MM.1S (cell line): ENCODE data around the gene IL3.

Experiments
- DNase-seq: peaks from one replicate; pipeline ENCODE4 v3.0.0-alpha.2; 2015
- H2AFZ ChIP-seq: fragments of 300-600 bp; sonication (generic); 2 replicates; pipeline ENCODE4 v1.6.0; 2016; ENCODE audit warnings: antibody characterized with exemption, low read length
- H3F3A ChIP-seq: fragments of 300-600 bp; sonication (generic); 2 replicates; pipeline ENCODE4 v1.6.1; 2016; ENCODE audit warnings: mild to moderate bottlenecking, antibody characterized with exemption, low read length, moderate library complexity, mixed read lengths; ENCODE audit not compliant: insufficient read depth
- H3K27ac ChIP-seq: fragments of 300-600 bp; sonication (generic); 2 replicates; pipeline ENCODE4 v1.5.1; 2016; ENCODE audit warnings: mild to moderate bottlenecking, low read length
- H3K27me3 ChIP-seq: fragments of 300-600 bp; sonication (generic); replicated peaks from 2 replicates; pipeline ENCODE4 v1.6.0; 2016; ENCODE audit warnings: low read length; ENCODE audit not compliant: insufficient read depth
- H3K36me3 ChIP-seq: fragments of 300-600 bp; sonication (generic); replicated peaks from 2 replicates; pipeline ENCODE4 v1.6.1; 2016; ENCODE audit warnings: mild to moderate bottlenecking, low read length, mixed read lengths; ENCODE audit not compliant: insufficient read depth
- H3K4me1 ChIP-seq: fragments of 300-600 bp; sonication (generic); 2 replicates; pipeline ENCODE4 v1.6.1; 2016; ENCODE audit warnings: low read length, mixed read lengths
- H3K4me2 ChIP-seq: fragments of 300-600 bp; sonication (generic); 2 replicates; pipeline ENCODE4 v1.6.0; 2016; ENCODE audit warnings: low read depth, low read length
- H3K4me3 ChIP-seq: fragments of 300-600 bp; sonication (generic); 2 replicates; pipeline ENCODE4 v1.5.1; 2016; ENCODE audit warnings: low read length, mixed read lengths
- H3K79me2 ChIP-seq: fragments of 300-600 bp; sonication (generic); 2 replicates; pipeline ENCODE4 v1.6.1; 2016; ENCODE audit warnings: mixed run types, low read length, mixed read lengths
- H3K9ac ChIP-seq: fragments of 300-600 bp; sonication (generic); 2 replicates; pipeline ENCODE4 v1.6.1; 2016; ENCODE audit warnings: low read length, mixed read lengths
- H3K9me2 ChIP-seq: fragments of 300-600 bp; sonication (generic); replicated peaks from 2 replicates; pipeline ENCODE4 v1.6.1; 2016; ENCODE audit warnings: mild to moderate bottlenecking, low read length, mixed read lengths; ENCODE audit not compliant: insufficient read depth
- H3K9me3 ChIP-seq: fragments of 300-600 bp; sonication (generic); replicated peaks from 2 replicates; pipeline ENCODE4 v1.6.1; 2016; ENCODE audit warnings: mild to moderate bottlenecking, low read length, mixed read lengths; ENCODE audit not compliant: insufficient read depth
- H4K20me1 ChIP-seq: fragments of 300-600 bp; sonication (generic); 2 replicates; pipeline ENCODE4 v1.6.1; 2016; ENCODE audit warnings: mild to moderate bottlenecking, low read length, moderate library complexity, mixed read lengths; ENCODE audit not compliant: insufficient read depth
- CTCF ChIP-seq: fragments of 300-600 bp; sonication (generic); IDR thresholded peaks from 2 replicates; pipeline ENCODE4 v1.5.1; 2016; ENCODE audit warnings: antibody characterized with exemption, low read length, mixed read lengths
- EZH2 ChIP-seq: fragments of 300-600 bp; sonication (generic); optimal IDR thresholded peaks from 2 replicates; pipeline ENCODE3; 2017; ENCODE audit warnings: low read depth, mild to moderate bottlenecking, antibody characterized with exemption, low read length, mixed read lengths
- EZH2phosphoT487 ChIP-seq: fragments of 300-600 bp; sonication (generic); IDR thresholded peaks from 2 replicates; pipeline ENCODE4 v1.6.1; 2018; ENCODE audit warnings: antibody characterized with exemption, low read length

The IL3 gene

DNA sequence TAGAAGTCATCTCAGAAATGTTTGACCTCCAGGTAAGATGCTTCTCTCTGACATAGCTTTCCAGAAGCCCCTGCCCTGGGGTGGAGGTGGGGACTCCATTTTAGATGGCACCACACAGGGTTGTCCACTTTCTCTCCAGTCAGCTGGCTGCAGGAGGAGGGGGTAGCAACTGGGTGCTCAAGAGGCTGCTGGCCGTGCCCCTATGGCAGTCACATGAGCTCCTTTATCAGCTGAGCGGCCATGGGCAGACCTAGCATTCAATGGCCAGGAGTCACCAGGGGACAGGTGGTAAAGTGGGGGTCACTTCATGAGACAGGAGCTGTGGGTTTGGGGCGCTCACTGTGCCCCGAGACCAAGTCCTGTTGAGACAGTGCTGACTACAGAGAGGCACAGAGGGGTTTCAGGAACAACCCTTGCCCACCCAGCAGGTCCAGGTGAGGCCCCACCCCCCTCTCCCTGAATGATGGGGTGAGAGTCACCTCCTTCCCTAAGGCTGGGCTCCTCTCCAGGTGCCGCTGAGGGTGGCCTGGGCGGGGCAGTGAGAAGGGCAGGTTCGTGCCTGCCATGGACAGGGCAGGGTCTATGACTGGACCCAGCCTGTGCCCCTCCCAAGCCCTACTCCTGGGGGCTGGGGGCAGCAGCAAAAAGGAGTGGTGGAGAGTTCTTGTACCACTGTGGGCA is 13.8 kb downstream of the IL3 start:
- Histone ChIP-seq H3K4me2 (no peak overlapping the region), H3F3A (no peaks in the 10 kb centered on the region; the same call in 1 of the 2 replicates), H3K9me2 (no peaks in the 10 kb centered on the region), H3K27ac (no peak overlapping the region), H3K9ac (no peak overlapping the region), H3K9me3 (no peaks in the 10 kb centered on the region), H3K36me3 (no peaks in the 10 kb centered on the region), H3K4me1 (peaks cover 22% of the 10 kb centered on the region), H4K20me1 (no peaks in the 10 kb centered on the region), H3K79me2 (no peaks in the 10 kb centered on the region), H2AFZ (no peak overlapping the region), H3K4me3 (no peak overlapping the region), H3K27me3 (no peaks in the 10 kb centered on the region)
- TF ChIP-seq CTCF, result no peak
- TF ChIP-seq EZH2phosphoT487, result no peak
- TF ChIP-seq EZH2, result no peak
- DNase-seq, result no peak

- H3F3A ChIP-seq, result no peaks in the 10 kb centered on the region; the same call in 1 of the 2 replicates
- no peak overlapping the region for H3K4me2 ChIP-seq
- H3K9me2 ChIP-seq, result no peaks in the 10 kb centered on the region
- no peaks in the 10 kb centered on the region for H3K9me3 ChIP-seq
- no peaks in the 10 kb centered on the region for H3K79me2 ChIP-seq
- H3K9ac ChIP-seq, result no peak overlapping the region
- H4K20me1 ChIP-seq, result no peaks in the 10 kb centered on the region
- peak; percentile 24 for DNase-seq
- no peak overlapping the region for H3K4me3 ChIP-seq
- no peaks in the 10 kb centered on the region for H3K36me3 ChIP-seq
- peaks cover 22% of the 10 kb centered on the region for H3K4me1 ChIP-seq
- 0 out of 2 replicates have a peak overlapping the region, but pooled peaks have one; percentile 19 for H2AFZ ChIP-seq
- no peak overlapping the region for H3K27ac ChIP-seq
- TF ChIP-seq CTCF (no peak), EZH2phosphoT487 (no peak), EZH2 (no peak)
- H3K27me3 ChIP-seq, result no peaks in the 10 kb centered on the region
Measured at GRCh38 chr5:132074772-132075718, 14.6 kb downstream of the IL3 start.

DNA sequence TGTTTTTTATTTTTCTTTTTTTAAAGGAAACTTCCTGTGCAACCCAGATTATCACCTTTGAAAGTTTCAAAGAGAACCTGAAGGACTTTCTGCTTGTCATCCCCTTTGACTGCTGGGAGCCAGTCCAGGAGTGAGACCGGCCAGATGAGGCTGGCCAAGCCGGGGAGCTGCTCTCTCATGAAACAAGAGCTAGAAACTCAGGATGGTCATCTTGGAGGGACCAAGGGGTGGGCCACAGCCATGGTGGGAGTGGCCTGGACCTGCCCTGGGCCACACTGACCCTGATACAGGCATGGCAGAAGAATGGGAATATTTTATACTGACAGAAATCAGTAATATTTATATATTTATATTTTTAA is 15.2 kb downstream of the IL3 start:
- Histone ChIP-seq H3K27ac (no peak overlapping the region), H3K9me3 (no peaks in the 10 kb centered on the region), H3K4me3 (no peak overlapping the region), H2AFZ (no peak overlapping the region), H3K4me2 (no peak overlapping the region), H3F3A (no peaks in the 10 kb centered on the region; the same call in 1 of the 2 replicates), H3K9me2 (no peaks in the 10 kb centered on the region), H3K9ac (no peak overlapping the region), H4K20me1 (no peaks in the 10 kb centered on the region), H3K27me3 (no peaks in the 10 kb centered on the region), H3K4me1 (peaks cover 22% of the 10 kb centered on the region), H3K79me2 (no peaks in the 10 kb centered on the region), H3K36me3 (no peaks in the 10 kb centered on the region)
- TF ChIP-seq CTCF, result no peak
- TF ChIP-seq EZH2phosphoT487, result no peak
- no peak for TF ChIP-seq EZH2
- DNase-seq, result no peak
